ENCODE results near the gene NDUFV1.
"Not testable (repeated sequence)": the region's sequence is repeated elsewhere in the genome, so short reads cannot be mapped to it uniquely, and the experiment has no call there.

NDUFV1 gene

GRCh38 chr11:67626131-67626833 lies 19.5 kb downstream of the NDUFV1 start:
- H3K36me3 ChIP-seq (ENCODE audit: control insufficient read depth, insufficient read depth, low read length); H3K27me3 ChIP-seq (replicated peaks; ENCODE audit: control insufficient read depth, insufficient read depth, low read length); H3K4me3 ChIP-seq (replicated peaks; ENCODE audit: low read depth, low read length); DNase-seq (ENCODE audit: extremely low read depth, insufficient read length): not testable (repeated sequence)

- H3K36me3 ChIP-seq (ENCODE audit: control insufficient read depth, insufficient read depth, low read length) = no peaks in the 10 kb centered on the region
- DNase-seq (ENCODE audit: extremely low read depth, insufficient read length) = no peak
- no peaks in the 10 kb centered on the region for H3K27me3 ChIP-seq (replicated peaks; ENCODE audit: control insufficient read depth, insufficient read depth, low read length)
- no peak for TF ChIP-seq CTCF (IDR thresholded peaks at IDR 0.05; ENCODE audit: insufficient read depth, low read length, poor library complexity, severe bottlenecking)
- H3K4me3 ChIP-seq (replicated peaks; ENCODE audit: low read depth, low read length) = no peak overlapping the region
These were observed 20.2 kb downstream of the NDUFV1 start for GRCh38 chr11:67626970-67627369.

GRCh38 chr11:67627441-67627811 lies 20.7 kb downstream of the NDUFV1 start:
- TF ChIP-seq CTCF (IDR thresholded peaks at IDR 0.05; ENCODE audit: insufficient read depth, low read length, poor library complexity, severe bottlenecking) = no peak
- no peak for DNase-seq (ENCODE audit: extremely low read depth, insufficient read length)

GRCh38 chr11:67627812-67628624 lies 21.3 kb downstream of the NDUFV1 start:
- Histone ChIP-seq H3K27me3 (replicated peaks; ENCODE audit: control insufficient read depth, insufficient read depth, low read length) (no peaks in the 10 kb centered on the region), H3K36me3 (ENCODE audit: control insufficient read depth, insufficient read depth, low read length) (no peaks in the 10 kb centered on the region), H3K4me3 (replicated peaks; ENCODE audit: low read depth, low read length) (no peak overlapping the region)
- TF ChIP-seq CTCF (IDR thresholded peaks at IDR 0.05; ENCODE audit: insufficient read depth, low read length, poor library complexity, severe bottlenecking) = no peak
- DNase-seq (ENCODE audit: extremely low read depth, insufficient read length) = no peak

More at GRCh38 chr11:67627441-67627811, 20.7 kb downstream of the NDUFV1 start:
- H3K4me3 ChIP-seq (replicated peaks; ENCODE audit: low read depth, low read length) = no peak overlapping the region
- H3K27me3 ChIP-seq (replicated peaks; ENCODE audit: control insufficient read depth, insufficient read depth, low read length) = no peaks in the 10 kb centered on the region
- no peaks in the 10 kb centered on the region for H3K36me3 ChIP-seq (ENCODE audit: control insufficient read depth, insufficient read depth, low read length)

- no peak for TF ChIP-seq CTCF (IDR thresholded peaks at IDR 0.05; ENCODE audit: insufficient read depth, low read length, poor library complexity, severe bottlenecking)
- Histone ChIP-seq H3K36me3 (ENCODE audit: control insufficient read depth, insufficient read depth, low read length) (no peaks in the 10 kb centered on the region), H3K4me3 (replicated peaks; ENCODE audit: low read depth, low read length) (peak overlapping the region; percentile 62), H3K27me3 (replicated peaks; ENCODE audit: control insufficient read depth, insufficient read depth, low read length) (no peaks in the 10 kb centered on the region)
- DNase-seq (ENCODE audit: extremely low read depth, insufficient read length) = no peak
These were observed 22.1 kb downstream of the NDUFV1 start for GRCh38 chr11:67628710-67629385.
